CD4-positive, alpha-beta T cell treated with Interleukin-17A for 4 hours (primary cell): Measurements from ENCODE around the gene MPST.
A peak's percentile ranks its signal among the peaks of the same experiment; 100 is the strongest.

Source experiments
- DNase-seq: peaks from one replicate; pipeline ENCODE4 v3.0.0-alpha.2; 2020; ENCODE audit warnings: mixed read lengths

Gene MPST

GRCh38 chr22:37001826-37002225, 17.7 kb upstream of the MPST start:
- DNase-seq = no peak

GRCh38 chr22:37002633-37003032, 16.9 kb upstream of the MPST start:
- no peak for DNase-seq

GRCh38 chr22:37007651-37008050, 11.9 kb upstream of the MPST start:
- no peak for DNase-seq

DNA sequence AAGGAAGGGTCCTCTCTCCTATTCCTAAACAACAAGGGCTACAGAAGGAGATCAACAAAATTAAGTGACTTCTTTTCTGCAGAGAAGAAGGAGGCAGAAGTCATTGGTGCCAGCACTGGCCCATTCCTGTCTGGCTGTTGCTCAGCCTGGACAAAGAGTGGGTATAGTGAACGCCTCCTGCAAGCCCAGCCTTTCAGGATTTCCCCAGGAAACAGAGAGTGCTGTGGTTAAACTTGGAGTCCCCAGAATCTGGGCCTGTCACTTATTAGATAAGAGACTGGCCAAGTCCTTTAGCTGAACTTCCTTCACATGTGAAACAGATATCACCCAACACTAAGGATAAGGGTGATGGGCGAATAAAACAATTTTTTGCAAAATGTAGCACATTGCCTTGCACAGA, 11.2 kb upstream of the MPST start:
- no peak for DNase-seq

GRCh38 chr22:37009490-37009889, 10.1 kb upstream of the MPST start:
- no peak for DNase-seq

GRCh38 chr22:37010174-37010573, 9.4 kb upstream of the MPST start:
- no peak for DNase-seq

- DNase-seq = no peak
Measured at GRCh38 chr22:37010976-37011375, 8.6 kb upstream of the MPST start.

DNA sequence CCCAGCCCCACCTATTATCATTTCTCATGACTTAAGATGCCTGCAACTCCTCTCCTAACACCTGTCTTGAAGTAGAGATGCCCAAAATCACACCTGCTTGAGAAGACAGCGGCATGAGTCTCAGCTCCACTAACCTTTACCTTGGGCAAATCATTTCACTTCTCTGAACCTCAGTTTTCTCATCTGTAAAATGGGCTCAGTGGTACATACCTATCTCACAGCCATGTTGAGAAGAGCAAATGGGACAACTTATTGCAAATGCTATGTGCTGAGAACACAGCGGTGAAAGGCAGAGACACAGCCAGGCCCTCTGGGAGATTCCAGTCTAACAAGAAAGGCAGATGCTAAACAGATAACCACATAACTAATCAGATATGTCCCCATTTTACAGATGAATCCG, 8.1 kb upstream of the MPST start:
- no peak for DNase-seq

GRCh38 chr22:37012262-37012904, 7.2 kb upstream of the MPST start:
- DNase-seq = no peak

GRCh38 chr22:37012956-37013355, 6.6 kb upstream of the MPST start:
- DNase-seq = no peak

DNA sequence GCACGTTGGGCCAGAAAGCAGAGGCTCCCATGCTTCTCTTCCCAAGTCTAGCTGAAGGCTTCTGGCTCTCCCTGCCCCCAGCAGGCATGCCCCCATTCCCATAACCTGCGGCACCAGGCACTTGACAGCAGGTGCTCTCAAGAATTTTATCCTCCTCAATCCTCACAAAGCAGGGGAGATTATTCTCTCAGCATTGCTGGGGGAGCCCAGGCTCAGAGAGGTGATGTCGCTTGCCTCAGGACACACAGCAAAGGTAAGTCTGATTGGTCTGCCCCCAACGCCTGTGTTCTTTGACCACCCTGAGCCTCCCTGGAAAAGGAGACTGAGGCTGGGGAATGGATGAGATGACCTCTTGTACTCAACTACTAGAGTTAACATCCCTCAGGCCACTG, 5.1 kb upstream of the MPST start:
- DNase-seq = no peak

GRCh38 chr22:37014835-37015586, 4.5 kb upstream of the MPST start:
- no peak for DNase-seq

- DNase-seq = no peak
Measured at GRCh38 chr22:37015587-37015878, 4.0 kb upstream of the MPST start.

DNA sequence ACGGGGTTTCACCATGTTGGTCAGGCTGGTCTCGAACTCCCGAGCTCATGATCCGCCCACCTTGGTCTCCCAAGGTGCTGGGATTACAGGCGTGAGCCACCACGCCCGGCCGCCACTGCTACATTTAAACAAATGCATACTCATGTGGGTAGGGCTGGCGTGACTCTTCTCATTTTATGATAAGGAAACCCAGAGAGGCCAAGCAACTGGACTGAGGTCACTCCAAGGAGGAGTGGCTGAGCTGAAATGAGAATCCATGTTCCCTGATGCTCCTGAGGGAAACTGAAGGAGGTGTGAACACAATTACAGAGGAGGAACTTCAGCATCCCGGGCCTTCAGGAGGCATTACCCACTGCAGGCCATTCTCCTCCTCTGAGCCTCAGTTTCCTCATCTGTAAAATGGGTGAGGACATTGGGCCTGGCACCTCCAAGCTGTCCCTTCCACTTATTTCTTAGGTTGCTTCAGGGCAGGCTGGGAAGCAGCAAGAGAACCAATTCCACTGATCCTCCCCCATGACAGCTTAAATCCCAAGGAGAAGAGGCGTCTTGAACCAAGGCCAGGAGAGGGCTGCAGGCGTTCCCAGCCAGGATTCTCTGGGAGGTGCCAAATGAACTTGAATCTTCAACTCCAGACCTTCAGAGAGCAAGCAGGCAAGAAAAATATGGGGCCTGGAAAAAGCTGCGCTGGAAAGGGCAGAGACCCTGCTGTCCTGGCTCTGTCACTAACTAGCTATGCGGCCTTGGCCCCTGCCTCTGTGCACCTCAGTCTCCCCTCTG, 3.2 kb upstream of the MPST start:
- no peak for DNase-seq

DNA sequence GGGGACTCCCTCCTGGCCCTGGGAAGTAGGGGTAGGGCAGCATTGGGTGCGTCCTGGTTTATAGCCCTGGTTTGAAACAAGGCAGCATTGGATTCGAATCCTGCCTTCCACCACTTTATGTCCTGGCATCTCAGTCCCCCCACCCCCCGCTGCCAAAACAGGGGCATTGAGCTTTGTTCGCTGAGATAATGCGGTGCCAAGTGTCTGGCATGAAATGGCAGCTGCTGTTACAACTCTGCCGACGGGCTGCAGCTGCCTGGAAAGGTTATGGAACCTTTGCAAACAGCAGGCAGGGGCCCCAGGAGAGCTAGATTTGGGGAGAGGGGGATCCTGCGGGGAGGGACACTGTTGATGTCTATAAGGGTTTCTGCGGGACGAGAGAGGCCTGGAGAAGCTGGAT, 2.2 kb upstream of the MPST start:
- no peak for DNase-seq

- DNase-seq = no peak
Measured at GRCh38 chr22:37018086-37018814, 1.3 kb upstream of the MPST start.

GRCh38 chr22:37018815-37019308, 680 bp upstream of the MPST start:
- DNase-seq = peak; percentile 4

- DNase-seq = no peak
Measured at GRCh38 chr22:37020192-37020479, 594 bp downstream of the MPST start.

DNA sequence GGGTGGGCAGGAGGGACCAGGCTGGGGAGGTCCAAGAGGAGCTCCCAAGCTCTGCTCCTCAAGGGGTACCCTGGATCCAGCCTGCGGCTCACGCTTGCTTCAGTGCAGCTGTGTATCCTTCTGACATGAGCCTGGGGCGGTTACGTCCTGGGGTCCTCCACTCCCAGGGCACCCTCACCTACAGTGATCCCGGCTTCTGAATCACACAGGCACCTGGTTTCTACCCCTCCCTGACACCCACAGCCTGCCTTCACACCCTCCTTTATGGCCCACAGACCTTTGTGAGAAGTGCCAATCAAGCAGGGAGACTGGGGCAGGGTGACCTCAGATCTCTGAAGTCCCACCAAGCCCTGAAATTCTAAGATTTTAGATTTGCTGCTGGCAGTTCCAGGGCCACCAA, 1.5 kb downstream of the MPST start:
- no peak for DNase-seq

- DNase-seq = peak; percentile 69
Measured at GRCh38 chr22:37021710-37022482, 2.4 kb downstream of the MPST start.

- DNase-seq = no peak
Measured at GRCh38 chr22:37022483-37023337, 3.2 kb downstream of the MPST start.
